HCT116 (cell line): Measurements from ENCODE around the gene RSPH6A. TPM values are rescaled to one million over a fixed set of nuclear protein-coding genes. Genes with fewer than 3 reads are reported as not detected.
A peak's percentile ranks its signal among the peaks of the same experiment; 100 is the strongest.

ENCODE experiments used
- ATAC-seq: fragments of 200-7000 bp; cut with Tn5 transposase; 2 replicates; pipeline ENCODE4 v1.9.1; 2020; ENCODE audit warnings: mild to moderate bottlenecking, moderate library complexity
- BruUV-seq: library from RNA; stranded (reverse); fragments of 400-500 nt; replicated peaks from 2 replicates; lab custom pipeline; 2021; lab: Mats Ljungman, UMichigan
- CTCF ChIA-PET: fragments of 300-600 bp; sonication (Branson Sonifier 250); formaldehyde crosslinking; loops from one replicate; lab custom pipeline; 2021; ENCODE audit warnings: antibody characterized with exemption; lab: Charles Lee
- POLR2A ChIA-PET: fragments of 300-600, 350-600 bp; sonication (Branson Sonifier 250); formaldehyde crosslinking; loops from one replicate; lab custom pipeline; 2021; ENCODE audit warnings: antibody characterized with exemption; lab: Charles Lee
- RAD21 ChIA-PET, 2 experiments: fragments of 300-600 bp; sonication (Branson Sonifier 250); formaldehyde crosslinking; loops; one replicate each; lab custom pipeline; 2023; ENCODE audit warnings: low total read pairs in 2 of 2; ENCODE audit not compliant: uncharacterized antibody in 2 of 2, unreplicated experiment in 2 of 2, low non-redundant PET in 1 of 2; lab: Charles Lee
- DNase-seq: peaks from one replicate; pipeline ENCODE4 v3.0.0-alpha.2; 2010; ENCODE audit warnings: low read depth, low spot score
- H2AFZ ChIP-seq: fragments of 200-600 bp; shearing (Covaris generic), sonication (generic); 2 replicates; pipeline ENCODE4 v1.6.1; 2017; ENCODE audit warnings: low read depth, mixed run types, mixed read lengths, antibody characterized with exemption, low read length; ENCODE audit not compliant: poor library complexity, severe bottlenecking
- H3K27ac ChIP-seq: 2 replicates; pipeline ENCODE4 v1.5.1; 2012; ENCODE audit warnings: low read depth, low read length
- H3K27me3 ChIP-seq: fragments of 200-600 bp; sonication (generic); 2 replicates; pipeline ENCODE4 v1.6.1; 2016; ENCODE audit warnings: mixed run types, low read length, mixed read lengths; ENCODE audit not compliant: insufficient read depth
- H3K36me3 ChIP-seq, 2 experiments: fragments of 200-500 bp in 1 of 2; fragments of 200-600 bp in 1 of 2; sonication (Bioruptor generic) in 1 of 2; sonication (generic) in 1 of 2; 2 replicates each; pipeline versions ENCODE4 v1.5.1 to v1.6.1; 2014 to 2016; ENCODE audit warnings: low read length in 2 of 2, inconsistent platforms in 1 of 2, mixed read lengths in 1 of 2, mixed run types in 1 of 2; ENCODE audit not compliant: insufficient read depth in 2 of 2, control insufficient read depth in 1 of 2
- H3K4me1 ChIP-seq, 2 experiments: fragments of 200-600 bp in 1 of 2; sonication (generic) in 1 of 2; 2 replicates each; pipeline versions ENCODE4 v1.5.1 to v1.6.1; 2012 to 2017; ENCODE audit warnings: low read length in 2 of 2, inconsistent platforms in 1 of 2, mild to moderate bottlenecking in 1 of 2, mixed read lengths in 1 of 2, mixed run types in 1 of 2, moderate library complexity in 1 of 2; ENCODE audit not compliant: insufficient read depth in 2 of 2, control insufficient read depth in 1 of 2
- H3K4me2 ChIP-seq: fragments of 200-600 bp; sonication (generic); 2 replicates; pipeline ENCODE4 v1.6.1; 2017; ENCODE audit warnings: mixed run types, low read length, mixed read lengths
- H3K4me3 ChIP-seq, 2 experiments: fragments of 200-600 bp in 1 of 2; sonication (generic) in 1 of 2; replicated peaks in 1 of 2; 2 replicates each; pipeline ENCODE4 v1.5.1; 2011 to 2016; ENCODE audit warnings: low read length in 2 of 2, control low read depth in 1 of 2, low read depth in 1 of 2, mild to moderate bottlenecking in 1 of 2, mixed read lengths in 1 of 2, mixed run types in 1 of 2
- H3K79me2 ChIP-seq: fragments of 200-600 bp; sonication (generic); 2 replicates; pipeline ENCODE4 v1.6.1; 2017; ENCODE audit warnings: mild to moderate bottlenecking, mixed run types, low read length, moderate library complexity, mixed read lengths; ENCODE audit not compliant: insufficient read depth
- H3K9ac ChIP-seq: fragments of 200-600 bp; sonication (generic); 2 replicates; pipeline ENCODE4 v1.6.1; 2016; ENCODE audit warnings: low read length, mixed read lengths
- H3K9me2 ChIP-seq: fragments of 200-600 bp; sonication (generic), shearing (Covaris generic); 2 replicates; pipeline ENCODE4 v1.6.1; 2017; ENCODE audit warnings: mixed run types, mild to moderate bottlenecking, moderate library complexity; ENCODE audit not compliant: insufficient read depth
- H3K9me3 ChIP-seq, 2 experiments: fragments of 200-500 bp in 1 of 2; fragments of 200-600 bp in 1 of 2; sonication (Bioruptor generic) in 1 of 2; sonication (generic) in 1 of 2; 2 replicates each; pipeline ENCODE4 v1.6.1; 2014 to 2017; ENCODE audit warnings: low read length in 2 of 2, mixed read lengths in 2 of 2, inconsistent platforms in 1 of 2, low read depth in 1 of 2, mild to moderate bottlenecking in 1 of 2, mixed run types in 1 of 2, moderate library complexity in 1 of 2; ENCODE audit not compliant: control insufficient read depth in 1 of 2, insufficient read depth in 1 of 2
- H4K20me1 ChIP-seq: fragments of 200-600 bp; sonication (generic), shearing (Covaris generic); 2 replicates; pipeline ENCODE4 v1.6.1; 2017; ENCODE audit warnings: mixed run types, mild to moderate bottlenecking, moderate library complexity; ENCODE audit not compliant: insufficient read depth
- ATF3 ChIP-seq: IDR thresholded peaks from 2 replicates; pipeline ENCODE4 v1.6.1; 2012
- CBX3 ChIP-seq: IDR thresholded peaks from 2 replicates; pipeline ENCODE4 v1.6.1; 2012; ENCODE audit warnings: low read depth
- EGR1 ChIP-seq: IDR thresholded peaks from 2 replicates; pipeline ENCODE4 v1.6.1; 2012; ENCODE audit warnings: low read depth
- EZH2phosphoT487 ChIP-seq: fragments of 200-600 bp; IDR thresholded peaks from 2 replicates; pipeline ENCODE4 v1.6.1; 2018; ENCODE audit warnings: antibody characterized with exemption, borderline replicate concordance
- MAX ChIP-seq: IDR thresholded peaks from 2 replicates; pipeline ENCODE4 v1.6.1; 2012
- POLR2A ChIP-seq: IDR thresholded peaks from 2 replicates; pipeline ENCODE4 v1.7.0; 2011; ENCODE audit warnings: borderline replicate concordance; ENCODE audit not compliant: insufficient read depth, insufficient read length; ENCODE audit errors: extremely low read depth
- POLR2AphosphoS5 ChIP-seq: IDR thresholded peaks from 2 replicates; pipeline ENCODE4 v1.6.1; 2011; ENCODE audit warnings: mild to moderate bottlenecking, low read depth, low read length, moderate library complexity
- RAD21 ChIP-seq: IDR thresholded peaks from 2 replicates; pipeline ENCODE4 v1.6.1; 2012; ENCODE audit warnings: low read depth, mild to moderate bottlenecking
- SIN3A ChIP-seq: IDR thresholded peaks from 2 replicates; pipeline ENCODE4 v1.6.1; 2012; ENCODE audit warnings: low read depth
- ZFX ChIP-seq: fragments of 450-650 bp; IDR thresholded peaks from 2 replicates; pipeline ENCODE4 v1.6.1; 2017
- intact Hi-C: fragments of 100-400 bp; cut with micrococcal nuclease; formaldehyde crosslinking; loops from 2 replicates; pipeline ENCODE4 v1.10.0; 2022
- total RNA-seq: library from RNA; stranded (reverse); gene quantifications from one replicate; pipeline ENCODE4 v1.2.1, GENCODE V29; 2021; ENCODE audit not compliant: unreplicated experiment

The RSPH6A gene
- total RNA-seq, 1 experiment from 2014 or later, result 0.57 TPM

DNA sequence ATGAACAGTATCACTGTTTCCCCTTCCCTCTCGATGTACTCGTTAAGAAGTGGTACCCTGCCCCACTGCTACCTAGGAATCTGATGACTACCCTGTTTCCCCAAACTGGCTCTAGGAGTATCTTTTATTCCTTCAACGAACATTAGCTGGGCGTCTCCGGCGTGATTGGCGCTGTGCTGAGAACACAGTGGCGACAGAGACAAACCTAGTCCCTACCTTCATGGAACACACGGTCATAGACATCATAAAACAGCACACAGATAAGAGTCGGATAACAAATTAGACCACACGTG, 47.1 kb upstream of the RSPH6A start:
- Histone ChIP-seq H3K4me1 (peaks cover 11 to 35% of the 10 kb centered on the region in 2 experiments), H3K4me2 (peak overlapping the region; percentile 81), H3K4me3 (peak overlapping the region; percentile 91 to 93), H3K36me3 (peaks cover 11 to 15% of the 10 kb centered on the region in 2 experiments; a peak in 3 of 4 replicates), H3K9me3 (no peaks in the 10 kb centered on the region), H2AFZ (no peak overlapping the region), H3K27ac (peak overlapping the region; percentile 91), H3K9me2 (no peaks in the 10 kb centered on the region), H3K9ac (peak overlapping the region; percentile 92), H3K79me2 (peaks cover 54% of the 10 kb centered on the region), H4K20me1 (no peaks in the 10 kb centered on the region), H3K27me3 (no peaks in the 10 kb centered on the region)
- TF ChIP-seq EZH2phosphoT487, result no peak
- TF ChIP-seq SIN3A, result peak; percentile 24; the same call in 1 of the 2 replicates
- CTCF ChIA-PET, result interaction anchor here (3.6 kb wide), 1 partner anchor 23 kb away, joined by 28 read pairs; the partner anchor contains the start of gene IRF2BP1
- RAD21 ChIA-PET, result no interaction called here
- POLR2A ChIA-PET, result no interaction called here
- BruUV-seq, result no TSS peak
- ATAC-seq, result no peak
- intact Hi-C loops, result no loop called here
- no peak for DNase-seq

DNA sequence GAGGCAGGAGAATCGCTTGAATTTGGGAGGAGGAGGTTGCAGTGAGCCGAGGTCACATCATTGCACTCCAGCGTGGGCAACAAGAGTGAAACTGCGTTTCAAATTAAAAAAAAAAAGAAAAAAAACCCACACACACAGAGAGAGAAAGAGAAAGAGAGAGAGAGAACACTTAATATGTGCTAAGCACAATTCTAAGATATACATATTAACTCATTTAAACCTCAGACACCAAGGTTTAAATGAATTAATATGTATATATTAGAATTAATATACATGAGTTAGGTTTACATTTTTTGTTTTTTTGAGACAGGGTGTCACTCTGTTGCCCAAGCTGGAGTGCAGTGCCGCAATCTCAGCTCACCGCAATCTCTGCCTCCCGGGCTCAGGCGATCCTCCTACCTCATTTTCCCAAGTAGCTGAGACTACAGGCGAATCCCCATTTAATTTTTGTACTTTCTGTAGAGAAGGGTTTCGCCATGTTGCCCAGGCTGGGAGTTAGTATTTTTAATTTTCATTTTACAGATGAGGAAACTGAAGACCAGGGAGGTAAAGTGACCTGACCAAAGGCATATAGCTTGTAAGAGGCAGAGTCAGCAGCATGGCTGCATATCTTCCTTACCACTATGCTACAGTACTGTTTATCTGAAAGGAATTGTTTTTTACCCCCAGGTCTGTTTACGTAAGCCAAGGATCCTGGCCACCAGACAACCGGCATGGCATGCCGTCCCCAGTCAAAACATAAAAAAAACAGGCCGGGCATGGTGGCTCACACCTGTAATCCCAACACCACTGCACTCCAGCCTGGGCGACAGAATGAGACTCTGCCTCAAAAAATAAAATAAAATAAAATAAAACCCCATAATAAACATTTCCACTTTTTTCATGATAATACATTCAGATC, 45.5 kb upstream of the RSPH6A start:
- no TSS peak for BruUV-seq
- Histone ChIP-seq H3K79me2 (peaks cover 70% of the 10 kb centered on the region), H3K36me3 (peaks cover 11 to 15% of the 10 kb centered on the region in 2 experiments; a peak in 3 of 4 replicates), H3K27me3 (no peaks in the 10 kb centered on the region), H4K20me1 (no peaks in the 10 kb centered on the region), H3K4me1 (peaks cover 11 to 32% of the 10 kb centered on the region in 2 experiments), H3K27ac (no peak overlapping the region), H3K4me3 (no peak overlapping the region; a peak in 1 of 4 replicates), H2AFZ (no peak overlapping the region), H3K9ac (no peak overlapping the region), H3K9me3 (no peaks in the 10 kb centered on the region), H3K4me2 (peak overlapping the region; percentile 81; the same call in 1 of the 2 replicates), H3K9me2 (no peaks in the 10 kb centered on the region)
- TF ChIP-seq MAX (no peak), RAD21 (no peak), EZH2phosphoT487 (no peak), CBX3 (no peak), POLR2A (no peak), EGR1 (no peak), ZFX (no peak), ATF3 (no peak), POLR2AphosphoS5 (no peak)
- ATAC-seq, result no peak
- RAD21 ChIA-PET, result no interaction called here
- POLR2A ChIA-PET, result no interaction called here
- no peak for DNase-seq
- CTCF ChIA-PET, result no interaction called here
- intact Hi-C loops, result no loop called here
